ENCODE measurements around the gene KLHL1.

GRCh38 chr13:70107125-70107497 is 1.1 kb downstream of the KLHL1 start:
- TF ChIP-seq CTCF (IDR thresholded peaks at IDR 0.05 in 4 of 5, conservative IDR thresholded peaks at IDR 0.05 in 1 of 5) (no peak), POLR2A (IDR thresholded peaks at IDR 0.05) (no peak)
